CD8-positive, alpha-beta memory T cell (primary cell): ENCODE measurements around the gene ERCC5. TPM values are rescaled to one million over a fixed set of nuclear protein-coding genes. Genes with fewer than 3 reads are reported as not detected.
A peak's percentile ranks its signal among the peaks of the same experiment; 100 is the strongest.

Experiments
- CTCF ChIA-PET: fragments of 350-600 bp; sonication (Branson Sonifier 250); formaldehyde crosslinking; loops from one replicate; lab custom pipeline; 2021; ENCODE audit warnings: antibody characterized with exemption; lab: Charles Lee
- POLR2A ChIA-PET: fragments of 350-600 bp; sonication (Branson Sonifier 250); formaldehyde crosslinking; loops from one replicate; lab custom pipeline; 2021; ENCODE audit warnings: antibody characterized with exemption; lab: Charles Lee
- DNase-seq, 5 donors: peaks; one replicate each; pipeline versions ENCODE4 v3.0.0 to v3.0.0-alpha.2; 2020 to 2022; ENCODE audit warnings: mixed read lengths in 1 of 5
- H3K27ac ChIP-seq: one replicate; pipeline ENCODE4 v1.7.0; 2013; ENCODE audit warnings: low read depth, mild to moderate bottlenecking, low read length, moderate library complexity
- H3K27me3 ChIP-seq: 2 replicates; pipeline ENCODE4 v1.7.0; 2013; ENCODE audit warnings: low read length, mild to moderate bottlenecking; ENCODE audit not compliant: insufficient read depth, poor library complexity, severe bottlenecking
- H3K36me3 ChIP-seq: 2 replicates; pipeline ENCODE4 v1.7.0; 2013; ENCODE audit warnings: mild to moderate bottlenecking, low read length, moderate library complexity; ENCODE audit not compliant: insufficient read depth
- H3K4me1 ChIP-seq: 2 replicates; pipeline ENCODE4 v1.7.0; 2013; ENCODE audit warnings: mild to moderate bottlenecking, low read length, moderate library complexity; ENCODE audit not compliant: insufficient read depth
- H3K4me3 ChIP-seq: 2 replicates; pipeline ENCODE4 v1.7.0; 2013; ENCODE audit warnings: mild to moderate bottlenecking, low read length
- H3K9me3 ChIP-seq: 2 replicates; pipeline ENCODE4 v1.7.0; 2013; ENCODE audit warnings: mild to moderate bottlenecking, low read length
- H3K27ac Mint-ChIP-seq, 8 donors: one replicate each; pipeline ENCODE4 v1.8.0; 2020 to 2021; ENCODE audit warnings: mixed read lengths in 8 of 8, mild to moderate bottlenecking in 6 of 8, inconsistent platforms in 3 of 8, moderate library complexity in 3 of 8
- H3K27me3 Mint-ChIP-seq, 2 donors: one replicate each; pipeline ENCODE4 v1.8.0; 2020 to 2021; ENCODE audit warnings: mixed read lengths in 2 of 2, mild to moderate bottlenecking in 1 of 2, moderate library complexity in 1 of 2
- H3K36me3 Mint-ChIP-seq, 3 donors: one replicate each; pipeline ENCODE4 v1.8.0; 2020 to 2021; ENCODE audit warnings: mixed read lengths in 3 of 3, inconsistent platforms in 1 of 3, mild to moderate bottlenecking in 1 of 3
- H3K4me1 Mint-ChIP-seq, 3 donors: one replicate each; pipeline ENCODE4 v1.8.0; 2020 to 2021; ENCODE audit warnings: mixed read lengths in 3 of 3, inconsistent platforms in 1 of 3, mild to moderate bottlenecking in 1 of 3
- H3K4me3 Mint-ChIP-seq, 7 donors: one replicate each; pipeline ENCODE4 v1.8.0; 2020 to 2021; ENCODE audit warnings: mixed read lengths in 7 of 7, mild to moderate bottlenecking in 6 of 7, moderate library complexity in 4 of 7, inconsistent platforms in 2 of 7
- H3K9me3 Mint-ChIP-seq, 5 donors: one replicate each; pipeline ENCODE4 v1.8.0; 2020 to 2022; ENCODE audit warnings: mixed read lengths in 5 of 5, mild to moderate bottlenecking in 3 of 5, moderate library complexity in 2 of 5, inconsistent platforms in 1 of 5
- polyA plus RNA-seq: library from polyadenylated mRNA; unstranded; fragments of 300-500 nt; fragmentation: Illumina TruSeq; gene quantifications from one replicate; pipeline ENCODE4 v1.2.3, GENCODE V29; 2021
- total RNA-seq, 2 experiments: library from RNA; stranded (reverse); gene quantifications; one replicate each; pipeline ENCODE4 v1.2.3, GENCODE V29; 2021

ERCC5 gene
- total and polyA plus RNA-seq, 3 experiments from 2014 or later = 48.0 to 60.3 (median 48.8) TPM

GRCh38 chr13:102812611-102813287 is 33.1 kb upstream of the ERCC5 start:
- DNase-seq = no peak
- H3K36me3 ChIP-seq = no peaks in the 10 kb centered on the region
- peaks cover 4 to 7% (median 6%) of the 10 kb centered on the region in 5 donors for H3K9me3 Mint-ChIP-seq
- H3K27me3 Mint-ChIP-seq = no peaks in the 10 kb centered on the region
- H3K27me3 ChIP-seq = no peaks in the 10 kb centered on the region
- H3K4me3 ChIP-seq = no peak overlapping the region
- no peaks in the 10 kb centered on the region for H3K9me3 ChIP-seq
- no peak overlapping the region for H3K4me3 Mint-ChIP-seq
- H3K36me3 Mint-ChIP-seq = peaks cover 20 to 39% (median 20%) of the 10 kb centered on the region in 3 donors
- POLR2A ChIA-PET = no interaction called here
- H3K27ac Mint-ChIP-seq = peak overlapping the region in 1 of 8 donors; percentile 24
- peaks cover 28 to 43% (median 34%) of the 10 kb centered on the region in 3 donors for H3K4me1 Mint-ChIP-seq
- no peaks in the 10 kb centered on the region for H3K4me1 ChIP-seq
- H3K27ac ChIP-seq = no peak overlapping the region
- CTCF ChIA-PET = interaction anchor here (1.1 kb wide), 1 partner anchor 13 kb away, joined by 3 read pairs; no protein-coding TSS in a partner anchor

- H3K27ac ChIP-seq = no peak overlapping the region
- H3K4me3 ChIP-seq = no peak overlapping the region
- Mint-ChIP-seq H3K4me3 (no peak overlapping the region), H3K36me3 (peaks cover 20 to 45% (median 23%) of the 10 kb centered on the region in 3 donors), H3K9me3 (peaks cover 4 to 7% (median 6%) of the 10 kb centered on the region in 5 donors), H3K4me1 (peaks cover 20 to 30% (median 24%) of the 10 kb centered on the region in 3 donors), H3K27me3 (no peaks in the 10 kb centered on the region), H3K27ac (peak overlapping the region in 4 of 8 donors; percentile 4 to 65 (median 20))
- DNase-seq = no peak
- no peaks in the 10 kb centered on the region for H3K36me3 ChIP-seq
- H3K27me3 ChIP-seq = no peaks in the 10 kb centered on the region
- H3K4me1 ChIP-seq = no peaks in the 10 kb centered on the region
- H3K9me3 ChIP-seq = no peaks in the 10 kb centered on the region
- CTCF ChIA-PET = no interaction called here
- POLR2A ChIA-PET = no interaction called here
Observed at GRCh38 chr13:102814025-102814607, 31.7 kb upstream of the ERCC5 start.

GRCh38 chr13:102814793-102815192 is 31.0 kb upstream of the ERCC5 start:
- ChIA-PET POLR2A (no interaction called here), CTCF (no interaction called here)
- no peaks in the 10 kb centered on the region for H3K4me1 ChIP-seq
- no peak overlapping the region for H3K27ac ChIP-seq
- H3K27me3 Mint-ChIP-seq = no peaks in the 10 kb centered on the region
- no peaks in the 10 kb centered on the region for H3K27me3 ChIP-seq
- peaks cover 20 to 27% (median 24%) of the 10 kb centered on the region in 3 donors for H3K4me1 Mint-ChIP-seq
- no peak for DNase-seq
- peaks cover 4 to 7% (median 6%) of the 10 kb centered on the region in 5 donors for H3K9me3 Mint-ChIP-seq
- H3K9me3 ChIP-seq = no peaks in the 10 kb centered on the region
- peaks cover 20 to 52% (median 28%) of the 10 kb centered on the region in 3 donors for H3K36me3 Mint-ChIP-seq
- no peaks in the 10 kb centered on the region for H3K36me3 ChIP-seq
- no peak overlapping the region for H3K4me3 ChIP-seq
- no peak overlapping the region for H3K4me3 Mint-ChIP-seq
- H3K27ac Mint-ChIP-seq = no peak overlapping the region

GRCh38 chr13:102815788-102816187 is 30.0 kb upstream of the ERCC5 start:
- Histone ChIP-seq H3K4me1 (no peaks in the 10 kb centered on the region), H3K9me3 (no peaks in the 10 kb centered on the region), H3K27me3 (no peaks in the 10 kb centered on the region), H3K36me3 (no peaks in the 10 kb centered on the region), H3K4me3 (no peak overlapping the region), H3K27ac (no peak overlapping the region)
- Mint-ChIP-seq H3K9me3 (peaks cover 4 to 7% (median 6%) of the 10 kb centered on the region in 5 donors), H3K27ac (no peak overlapping the region), H3K27me3 (no peaks in the 10 kb centered on the region), H3K36me3 (peaks cover 16 to 54% (median 30%) of the 10 kb centered on the region in 3 donors), H3K4me1 (peaks cover 18 to 27% (median 24%) of the 10 kb centered on the region in 3 donors), H3K4me3 (no peak overlapping the region)
- no peak for DNase-seq
- POLR2A ChIA-PET = no interaction called here
- CTCF ChIA-PET = no interaction called here

- Mint-ChIP-seq H3K27me3 (no peaks in the 10 kb centered on the region), H3K4me3 (no peak overlapping the region), H3K27ac (peak overlapping the region in 1 of 8 donors; percentile 47), H3K4me1 (peaks cover 18 to 27% (median 24%) of the 10 kb centered on the region in 3 donors), H3K9me3 (peaks cover 0 to 5% (median 4%) of the 10 kb centered on the region in 5 donors), H3K36me3 (peaks cover 7 to 51% (median 32%) of the 10 kb centered on the region in 3 donors)
- H3K27ac ChIP-seq = no peak overlapping the region
- ChIA-PET CTCF (no interaction called here), POLR2A (no interaction called here)
- DNase-seq = no peak
- H3K36me3 ChIP-seq = no peaks in the 10 kb centered on the region
- no peak overlapping the region for H3K4me3 ChIP-seq
- H3K27me3 ChIP-seq = no peaks in the 10 kb centered on the region
- no peaks in the 10 kb centered on the region for H3K9me3 ChIP-seq
- no peaks in the 10 kb centered on the region for H3K4me1 ChIP-seq
Observed at GRCh38 chr13:102816708-102817107, 29.1 kb upstream of the ERCC5 start.

- peak overlapping the region in 1 of 8 donors; percentile 47 for H3K27ac Mint-ChIP-seq
- no peaks in the 10 kb centered on the region for H3K36me3 ChIP-seq
- POLR2A ChIA-PET = no interaction called here
- H3K9me3 ChIP-seq = no peaks in the 10 kb centered on the region
- H3K27me3 Mint-ChIP-seq = no peaks in the 10 kb centered on the region
- H3K4me1 Mint-ChIP-seq = peaks cover 14 to 22% (median 19%) of the 10 kb centered on the region in 3 donors
- H3K27ac ChIP-seq = no peak overlapping the region
- no peaks in the 10 kb centered on the region for H3K27me3 ChIP-seq
- DNase-seq = no peak
- H3K4me1 ChIP-seq = no peaks in the 10 kb centered on the region
- H3K9me3 Mint-ChIP-seq = peaks cover 0 to under 1% (median 0%) of the 10 kb centered on the region in 5 donors
- H3K4me3 ChIP-seq = no peak overlapping the region
- H3K36me3 Mint-ChIP-seq = peaks cover 3 to 52% (median 31%) of the 10 kb centered on the region in 3 donors
- no peak overlapping the region for H3K4me3 Mint-ChIP-seq
- CTCF ChIA-PET = no interaction called here
Observed at GRCh38 chr13:102817241-102817640, 28.6 kb upstream of the ERCC5 start.

- Mint-ChIP-seq H3K27me3 (no peaks in the 10 kb centered on the region), H3K4me3 (no peak overlapping the region), H3K27ac (peak overlapping the region in 1 of 8 donors; percentile 7), H3K36me3 (peaks cover 8 to 57% (median 34%) of the 10 kb centered on the region in 3 donors), H3K4me1 (peaks cover 11 to 18% (median 12%) of the 10 kb centered on the region in 3 donors), H3K9me3 (no peaks in the 10 kb centered on the region)
- ChIA-PET CTCF (no interaction called here), POLR2A (no interaction called here)
- DNase-seq = no peak
- no peak overlapping the region for H3K4me3 ChIP-seq
- H3K27ac ChIP-seq = no peak overlapping the region
- no peaks in the 10 kb centered on the region for H3K27me3 ChIP-seq
- no peaks in the 10 kb centered on the region for H3K9me3 ChIP-seq
- no peaks in the 10 kb centered on the region for H3K4me1 ChIP-seq
- no peaks in the 10 kb centered on the region for H3K36me3 ChIP-seq
Observed at GRCh38 chr13:102817907-102818306, 27.9 kb upstream of the ERCC5 start.

GRCh38 chr13:102825400-102825799 is 20.4 kb upstream of the ERCC5 start:
- Histone ChIP-seq H3K27me3 (no peaks in the 10 kb centered on the region), H3K27ac (no peak overlapping the region), H3K9me3 (no peaks in the 10 kb centered on the region), H3K4me1 (no peaks in the 10 kb centered on the region), H3K4me3 (no peak overlapping the region), H3K36me3 (no peaks in the 10 kb centered on the region)
- no peak overlapping the region for H3K4me3 Mint-ChIP-seq
- no peak overlapping the region for H3K27ac Mint-ChIP-seq
- H3K36me3 Mint-ChIP-seq = peaks cover 12 to 52% (median 13%) of the 10 kb centered on the region in 3 donors
- ChIA-PET POLR2A (no interaction called here), CTCF (no interaction called here)
- H3K4me1 Mint-ChIP-seq = no peaks in the 10 kb centered on the region
- no peaks in the 10 kb centered on the region for H3K27me3 Mint-ChIP-seq
- no peak for DNase-seq
- no peaks in the 10 kb centered on the region for H3K9me3 Mint-ChIP-seq
